Stimulated activated CD4-positive, alpha-beta T cell treated with anti-CD3 and anti-CD28 coated beads, Interleukin-15, amount 100 ng/mL, for 24 hours (primary cell): ENCODE results near the gene GMPPA.
A peak's percentile ranks its signal among the peaks of the same experiment; 100 is the strongest.

Experiments used
- DNase-seq: peaks from one replicate; pipeline ENCODE4 v3.0.0-alpha.2; 2020

GMPPA gene

GRCh38 chr2:219506802-219507526 lies 8.3 kb downstream of the GMPPA start:
- no peak for DNase-seq

GRCh38 chr2:219507581-219508443 lies 9.1 kb downstream of the GMPPA start:
- DNase-seq = no peak

GRCh38 chr2:219508444-219508734 lies 9.7 kb downstream of the GMPPA start:
- no peak for DNase-seq

- no peak for DNase-seq
Measured at GRCh38 chr2:219508971-219509779, 10.5 kb downstream of the GMPPA start.

- DNase-seq = peak; percentile 73
Measured at GRCh38 chr2:219509780-219510511, 11.3 kb downstream of the GMPPA start.

GRCh38 chr2:219510512-219511135 lies 11.9 kb downstream of the GMPPA start:
- no peak for DNase-seq

GRCh38 chr2:219511547-219512325 lies 13.0 kb downstream of the GMPPA start:
- DNase-seq = no peak

- DNase-seq = no peak
Measured at GRCh38 chr2:219512524-219513216, 14.0 kb downstream of the GMPPA start.

GRCh38 chr2:219513787-219514186 lies 15.1 kb downstream of the GMPPA start:
- no peak for DNase-seq

GRCh38 chr2:219514196-219514761 lies 15.6 kb downstream of the GMPPA start, which contains the start of gene ASIC4:
ASIC4 (plus strand) TSS chr2:219514482; CDS start chr2:219514725, 243 bp downstream.
- DNase-seq = no peak

GRCh38 chr2:219514836-219515235 lies 16.1 kb downstream of the GMPPA start:
- no peak for DNase-seq

GRCh38 chr2:219515874-219516629 lies 17.4 kb downstream of the GMPPA start:
- no peak for DNase-seq

- DNase-seq = no peak
Measured at GRCh38 chr2:219516888-219517287, 18.2 kb downstream of the GMPPA start.

- no peak for DNase-seq
Measured at GRCh38 chr2:219517954-219518778, 19.5 kb downstream of the GMPPA start.

- no peak for DNase-seq
Measured at GRCh38 chr2:219519526-219519916, 20.8 kb downstream of the GMPPA start.

GRCh38 chr2:219520079-219520478 lies 21.4 kb downstream of the GMPPA start:
- DNase-seq = no peak

GRCh38 chr2:219521066-219521880 lies 22.6 kb downstream of the GMPPA start:
- no peak for DNase-seq
